ENCODE data around the gene TRPM3.

The TRPM3 gene

DNA sequence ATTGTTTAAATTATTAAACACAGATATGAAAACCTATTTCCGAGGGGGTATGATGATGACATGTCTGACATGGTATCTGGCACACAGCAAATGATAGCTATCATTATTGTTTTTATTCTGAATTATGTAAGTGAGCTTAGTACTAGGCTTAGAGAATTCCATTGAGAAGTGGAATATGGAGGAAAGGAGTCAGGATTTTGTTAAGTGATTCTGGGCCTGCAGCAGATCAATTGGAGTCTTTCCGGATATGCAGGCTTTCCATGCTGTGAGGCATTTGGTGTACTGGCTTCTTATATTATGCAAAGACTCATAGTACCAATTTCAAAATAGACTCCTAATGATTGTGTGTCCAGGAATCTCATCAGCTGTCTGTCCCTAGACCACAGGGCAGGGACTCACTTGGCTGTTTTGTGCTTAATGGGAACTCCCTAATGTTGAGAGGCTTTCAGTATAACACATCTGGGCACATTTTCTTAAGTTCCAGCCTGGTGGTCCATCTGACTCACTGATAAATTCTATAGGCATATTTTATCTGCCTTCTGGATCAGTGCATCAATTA is 527.0 kb downstream of the TRPM3 start:
- H3K9me3 Mint-ChIP-seq = no peaks in the 10 kb centered on the region

DNA sequence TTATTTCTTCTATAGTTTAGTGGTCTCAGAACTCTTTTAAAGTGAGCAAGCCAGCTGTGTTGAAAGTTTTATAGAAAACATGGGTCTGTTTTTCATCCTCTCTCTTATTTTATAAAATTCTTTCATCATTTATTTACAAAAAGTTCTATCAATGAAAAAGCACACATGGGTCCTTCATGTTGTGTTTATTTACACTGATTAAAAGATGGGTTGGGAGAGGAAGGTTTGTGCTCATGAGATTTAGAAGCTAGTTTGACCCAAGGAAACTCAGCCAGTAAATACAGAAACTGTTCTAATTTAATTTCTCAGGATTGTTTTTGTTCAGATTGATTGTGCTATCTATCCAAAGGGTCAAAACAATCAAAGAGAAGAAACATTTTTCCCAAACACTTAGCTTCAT is 528.2 kb downstream of the TRPM3 start:
- Mint-ChIP-seq H3K9me3 (no peaks in the 10 kb centered on the region), H3K4me1 (peaks cover 18% of the 10 kb centered on the region), H3K36me3 (ENCODE audit: low read depth) (no peaks in the 10 kb centered on the region), H3K27me3 (ENCODE audit: low read depth) (no peaks in the 10 kb centered on the region), H3K27ac (no peak overlapping the region), H3K4me3 (no peak overlapping the region)
- TF ChIP-seq, protein P1, sequence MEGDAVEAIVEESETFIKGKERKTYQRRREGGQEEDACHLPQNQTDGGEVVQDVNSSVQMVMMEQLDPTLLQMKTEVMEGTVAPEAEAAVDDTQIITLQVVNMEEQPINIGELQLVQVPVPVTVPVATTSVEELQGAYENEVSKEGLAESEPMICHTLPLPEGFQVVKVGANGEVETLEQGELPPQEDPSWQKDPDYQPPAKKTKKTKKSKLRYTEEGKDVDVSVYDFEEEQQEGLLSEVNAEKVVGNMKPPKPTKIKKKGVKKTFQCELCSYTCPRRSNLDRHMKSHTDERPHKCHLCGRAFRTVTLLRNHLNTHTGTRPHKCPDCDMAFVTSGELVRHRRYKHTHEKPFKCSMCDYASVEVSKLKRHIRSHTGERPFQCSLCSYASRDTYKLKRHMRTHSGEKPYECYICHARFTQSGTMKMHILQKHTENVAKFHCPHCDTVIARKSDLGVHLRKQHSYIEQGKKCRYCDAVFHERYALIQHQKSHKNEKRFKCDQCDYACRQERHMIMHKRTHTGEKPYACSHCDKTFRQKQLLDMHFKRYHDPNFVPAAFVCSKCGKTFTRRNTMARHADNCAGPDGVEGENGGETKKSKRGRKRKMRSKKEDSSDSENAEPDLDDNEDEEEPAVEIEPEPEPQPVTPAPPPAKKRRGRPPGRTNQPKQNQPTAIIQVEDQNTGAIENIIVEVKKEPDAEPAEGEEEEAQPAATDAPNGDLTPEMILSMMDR (IDR thresholded peaks at IDR 0.05; ENCODE audit: unreplicated experiment in 3 of 3) = no peak

More for the DNA sequence above, 527.0 kb downstream of the TRPM3 start:
- Mint-ChIP-seq H3K4me3 (no peak overlapping the region), H3K27me3 (ENCODE audit: low read depth) (no peaks in the 10 kb centered on the region), H3K4me1 (peaks cover 6% of the 10 kb centered on the region), H3K27ac (no peak overlapping the region), H3K36me3 (ENCODE audit: low read depth) (no peaks in the 10 kb centered on the region)
- TF ChIP-seq, protein P1 (IDR thresholded peaks at IDR 0.05; ENCODE audit: unreplicated experiment in 3 of 3) = no peak

DNA sequence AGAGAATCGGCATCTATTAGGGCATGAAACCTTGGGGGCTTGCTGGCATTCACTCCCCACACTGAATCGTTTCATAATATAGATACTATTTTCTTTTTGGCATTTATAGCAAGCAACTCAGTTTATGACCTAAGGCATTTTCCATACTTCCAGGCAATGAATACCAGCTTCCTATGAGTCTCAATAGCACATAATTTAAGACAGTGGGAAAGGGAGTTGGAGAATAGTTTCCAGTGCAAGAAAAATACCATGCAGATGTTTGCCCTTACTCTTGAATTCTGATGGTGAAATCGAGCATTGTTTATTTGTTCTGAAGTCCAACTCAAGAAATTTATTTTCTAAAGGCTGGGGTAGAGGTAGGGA is 531.1 kb downstream of the TRPM3 start:
- peaks cover 28% of the 10 kb centered on the region for H3K4me1 Mint-ChIP-seq
- no peaks in the 10 kb centered on the region for H3K27me3 Mint-ChIP-seq (ENCODE audit: low read depth)
- no peak overlapping the region for H3K4me3 Mint-ChIP-seq
- TF ChIP-seq, protein P1 (IDR thresholded peaks at IDR 0.05; ENCODE audit: unreplicated experiment in 3 of 3) = no peak
- H3K36me3 Mint-ChIP-seq (ENCODE audit: low read depth) = no peaks in the 10 kb centered on the region
- no peaks in the 10 kb centered on the region for H3K9me3 Mint-ChIP-seq
- peak overlapping the region in 1 of 3 experiments; percentile 36 for H3K27ac Mint-ChIP-seq

DNA sequence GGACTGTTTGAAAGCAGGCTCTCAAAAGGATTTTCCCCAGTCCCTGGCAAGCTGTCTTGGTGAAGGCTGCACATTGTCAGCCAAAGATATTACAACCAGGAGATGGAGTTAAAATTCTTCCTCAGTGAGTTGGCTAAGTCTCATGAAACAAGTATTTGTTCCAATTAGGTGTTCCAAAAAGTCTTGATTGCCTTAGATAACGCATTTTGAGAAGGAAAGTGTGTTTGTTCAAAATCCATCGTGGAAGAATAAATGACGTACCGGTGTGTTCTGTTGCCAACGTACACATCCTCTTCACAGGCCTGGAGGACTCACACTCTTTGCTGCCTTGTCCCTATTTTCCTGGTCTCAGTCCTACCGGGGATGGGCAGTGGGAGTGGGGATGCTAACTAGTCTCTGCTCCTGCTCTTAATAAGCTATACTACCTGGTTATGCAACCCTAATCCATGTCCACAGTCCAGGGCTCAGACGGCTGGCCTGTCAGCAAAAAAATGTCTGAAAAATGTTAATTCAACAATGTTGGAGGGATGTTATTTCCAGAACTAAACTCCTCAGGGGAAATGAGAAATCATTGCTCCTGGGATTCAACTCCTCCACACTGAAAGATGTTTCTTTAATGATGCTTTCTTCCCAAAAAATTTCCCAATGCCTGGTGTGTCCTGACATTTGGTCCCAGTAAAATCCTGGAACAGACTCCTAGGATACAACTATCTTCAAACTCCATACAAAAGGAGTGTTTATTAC is 531.7 kb downstream of the TRPM3 start:
- no peak overlapping the region for H3K4me3 Mint-ChIP-seq
- H3K4me1 Mint-ChIP-seq = peaks cover 28% of the 10 kb centered on the region
- no peaks in the 10 kb centered on the region for H3K36me3 Mint-ChIP-seq (ENCODE audit: low read depth)
- TF ChIP-seq, protein P1 (IDR thresholded peaks at IDR 0.05; ENCODE audit: unreplicated experiment in 3 of 3) = no peak
- H3K27me3 Mint-ChIP-seq (ENCODE audit: low read depth) = no peaks in the 10 kb centered on the region
- H3K9me3 Mint-ChIP-seq = no peaks in the 10 kb centered on the region
- H3K27ac Mint-ChIP-seq = peak overlapping the region in 2 of 3 experiments; percentile 36 to 65

DNA sequence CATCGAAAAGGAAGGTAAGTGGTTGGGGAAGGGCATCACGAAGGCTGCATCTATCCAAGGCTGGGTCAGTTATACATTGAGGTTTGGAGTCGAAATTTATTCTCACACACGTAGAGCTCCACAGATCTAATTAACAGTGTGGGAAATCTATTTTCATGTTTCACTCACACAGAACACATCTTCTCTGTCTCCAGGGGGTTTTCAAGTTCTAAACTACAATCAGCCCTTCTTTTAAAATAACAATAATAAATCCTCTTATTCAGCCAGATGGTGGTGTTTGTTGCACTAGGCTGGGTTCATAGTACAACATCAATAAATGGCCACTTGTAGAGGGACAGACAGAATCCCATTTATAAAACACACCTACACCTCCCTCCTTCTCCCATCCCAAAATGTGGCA is 532.4 kb downstream of the TRPM3 start:
- no peak overlapping the region for H3K4me3 Mint-ChIP-seq
- H3K27ac Mint-ChIP-seq = peak overlapping the region in 2 of 3 experiments; percentile 10 to 36
- no peaks in the 10 kb centered on the region for H3K9me3 Mint-ChIP-seq
- H3K27me3 Mint-ChIP-seq (ENCODE audit: low read depth) = no peaks in the 10 kb centered on the region
- H3K36me3 Mint-ChIP-seq (ENCODE audit: low read depth) = no peaks in the 10 kb centered on the region
- peaks cover 23% of the 10 kb centered on the region for H3K4me1 Mint-ChIP-seq
- TF ChIP-seq, protein P1 (IDR thresholded peaks at IDR 0.05; ENCODE audit: unreplicated experiment in 3 of 3) = no peak

- TF ChIP-seq, protein P1 (IDR thresholded peaks at IDR 0.05; ENCODE audit: unreplicated experiment in 3 of 3) = no peak
- Mint-ChIP-seq H3K9me3 (no peaks in the 10 kb centered on the region), H3K4me1 (peaks cover 23% of the 10 kb centered on the region), H3K27me3 (ENCODE audit: low read depth) (no peaks in the 10 kb centered on the region), H3K36me3 (ENCODE audit: low read depth) (no peaks in the 10 kb centered on the region), H3K27ac (peak overlapping the region in 1 of 3 experiments; percentile 36), H3K4me3 (no peak overlapping the region)
Measured at GRCh38 chr9:70588381-70588780, 533.0 kb downstream of the TRPM3 start.

Data from nephron (organoid).